Keratinocyte (primary cell): ENCODE results near the gene ZNF223.

Experiments
- CTCF ChIP-seq, 3 experiments: IDR thresholded peaks in 1 of 3; conservative IDR thresholded peaks in 1 of 3; optimal IDR thresholded peaks in 1 of 3; 2 replicates in 2 of 3; 3 replicates in 1 of 3; pipeline versions ENCODE3 to v1.5.1; 2011; ENCODE audit warnings: low read length in 3 of 3, mild to moderate bottlenecking in 3 of 3, moderate library complexity in 2 of 3, control low read depth in 1 of 3, inconsistent platforms in 1 of 3; ENCODE audit not compliant: insufficient read depth in 2 of 3; ENCODE audit errors: extremely low read depth in 1 of 3
- EZH2 ChIP-seq: IDR thresholded peaks from one replicate; pipeline ENCODE4 v1.6.1; 2012; ENCODE audit warnings: inconsistent platforms, mild to moderate bottlenecking, low read length, moderate library complexity

- TF ChIP-seq CTCF (optimal IDR thresholded peaks at IDR 0.05 in 1 of 3, IDR thresholded peaks at IDR 0.05 in 1 of 3, conservative IDR thresholded peaks at IDR 0.05 in 1 of 3; ENCODE audit: extremely low read depth in 1 of 3, insufficient read depth in 2 of 3, low read length in 3 of 3), result no peak
- no peak for TF ChIP-seq EZH2
Measured at GRCh38 chr19:44002566-44003460, 49.0 kb upstream of the ZNF223 start, which contains the start of gene ZNF230.
